C4-2B (cell line): ENCODE measurements around the gene MAEL.

Experiments used
- ZFX ChIP-seq: fragments of 450-650 bp; IDR thresholded peaks from 2 replicates; pipeline ENCODE4 v1.6.1; 2017
- TF ChIP-seq, protein P1 (sequence below): fragments of 450-650 bp; conservative IDR thresholded peaks from 2 replicates; pipeline ENCODE4 v1.5.1; 2017; ENCODE audit warnings: mild to moderate bottlenecking

DNA sequence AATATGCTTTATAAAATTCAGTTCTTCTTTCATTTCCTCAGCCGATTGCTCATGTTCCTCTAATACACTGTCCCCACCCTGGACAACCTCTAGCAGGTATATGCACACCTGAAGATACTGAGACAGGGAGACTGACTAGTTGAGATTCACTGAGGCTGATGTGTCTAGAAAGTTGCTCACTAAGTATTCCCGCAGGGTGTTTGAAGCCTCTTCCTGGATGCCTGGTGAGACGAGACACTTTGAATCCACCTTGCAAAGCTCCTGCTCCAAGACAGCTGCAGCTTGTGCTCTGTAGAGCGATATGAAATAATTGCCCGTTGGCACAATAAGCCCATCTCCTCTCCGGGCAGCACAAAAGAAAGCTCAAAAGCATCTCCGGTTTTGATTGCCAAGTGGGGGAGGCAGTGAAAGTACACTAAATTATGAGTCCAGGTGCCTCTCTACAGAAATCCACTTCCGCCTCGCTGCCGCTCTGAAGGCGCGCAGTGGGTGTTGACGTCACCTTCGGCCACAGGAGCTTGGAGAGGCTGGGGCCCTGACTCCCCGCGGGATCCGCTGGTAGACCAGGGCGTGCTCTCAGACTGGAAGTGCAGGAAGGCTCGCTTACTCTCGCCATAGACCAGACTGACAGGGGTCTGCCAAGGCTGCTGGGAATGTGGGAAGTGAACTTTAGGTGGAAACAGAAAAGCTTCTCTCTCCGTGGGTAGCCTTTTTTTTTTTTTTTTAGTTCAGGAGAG lies 54.8 kb downstream of the MAEL start:
- TF ChIP-seq, protein P1, sequence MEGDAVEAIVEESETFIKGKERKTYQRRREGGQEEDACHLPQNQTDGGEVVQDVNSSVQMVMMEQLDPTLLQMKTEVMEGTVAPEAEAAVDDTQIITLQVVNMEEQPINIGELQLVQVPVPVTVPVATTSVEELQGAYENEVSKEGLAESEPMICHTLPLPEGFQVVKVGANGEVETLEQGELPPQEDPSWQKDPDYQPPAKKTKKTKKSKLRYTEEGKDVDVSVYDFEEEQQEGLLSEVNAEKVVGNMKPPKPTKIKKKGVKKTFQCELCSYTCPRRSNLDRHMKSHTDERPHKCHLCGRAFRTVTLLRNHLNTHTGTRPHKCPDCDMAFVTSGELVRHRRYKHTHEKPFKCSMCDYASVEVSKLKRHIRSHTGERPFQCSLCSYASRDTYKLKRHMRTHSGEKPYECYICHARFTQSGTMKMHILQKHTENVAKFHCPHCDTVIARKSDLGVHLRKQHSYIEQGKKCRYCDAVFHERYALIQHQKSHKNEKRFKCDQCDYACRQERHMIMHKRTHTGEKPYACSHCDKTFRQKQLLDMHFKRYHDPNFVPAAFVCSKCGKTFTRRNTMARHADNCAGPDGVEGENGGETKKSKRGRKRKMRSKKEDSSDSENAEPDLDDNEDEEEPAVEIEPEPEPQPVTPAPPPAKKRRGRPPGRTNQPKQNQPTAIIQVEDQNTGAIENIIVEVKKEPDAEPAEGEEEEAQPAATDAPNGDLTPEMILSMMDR: no peak
- TF ChIP-seq ZFX: no peak
